Medulla oblongata (tissue), 1 donor: Measurements from ENCODE around the gene BTBD1.

Source experiments
- DNase-seq: peaks from one replicate; pipeline ENCODE4 v3.0.0-alpha.2; 2015; ENCODE audit errors: extremely low spot score

The BTBD1 gene

DNA sequence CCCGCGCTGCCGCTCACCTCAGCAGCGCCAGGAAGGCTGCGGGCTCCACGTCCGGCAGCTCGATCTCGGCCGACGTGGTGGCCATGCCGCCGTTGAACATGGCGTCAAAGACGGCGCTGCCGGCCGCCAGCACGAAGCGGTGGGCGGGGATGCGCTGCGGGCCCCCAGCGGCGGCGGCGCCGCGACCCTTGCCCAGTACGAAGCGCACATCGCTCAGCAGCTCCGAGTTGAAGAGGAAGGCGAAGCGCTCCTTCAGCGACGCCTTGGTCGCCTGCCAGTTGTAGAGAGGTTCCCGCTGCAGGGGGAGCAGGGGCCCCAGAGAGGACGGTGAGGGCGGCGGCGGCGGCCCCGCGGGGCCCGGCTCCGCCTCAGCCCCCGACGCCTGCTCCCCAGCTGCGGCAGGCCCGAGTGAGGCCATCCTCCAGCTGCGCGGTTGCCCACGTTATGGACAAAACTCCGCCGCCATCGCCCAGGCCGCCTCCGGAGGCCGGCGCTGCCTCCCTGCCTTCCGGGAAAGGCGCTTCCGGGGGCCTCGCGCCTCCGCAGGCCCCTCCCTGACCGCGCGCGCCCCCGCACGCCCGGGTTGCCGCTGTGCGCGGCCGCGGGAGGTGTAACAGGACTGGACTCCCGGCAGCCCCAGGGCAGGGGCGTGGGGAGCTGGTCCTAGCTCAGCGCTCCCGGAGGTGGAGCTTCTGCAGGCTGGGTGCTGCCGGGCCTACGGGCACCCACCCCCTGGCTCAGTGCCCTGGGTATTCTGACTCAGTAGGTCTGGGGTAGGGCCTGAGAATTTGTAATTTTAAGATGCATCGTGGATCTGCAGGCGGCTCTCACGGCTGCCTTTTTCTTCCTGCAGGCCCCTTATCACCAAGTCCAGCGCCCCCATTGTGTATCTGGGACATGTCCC lies at the start of gene BTBD1:
Gene BTBD1, minus strand, starts transcription at position 519 of the 904 bp plus-strand sequence. Its CDS starts 101 bp downstream, at position 418.
- DNase-seq, result peak; percentile 92

DNA sequence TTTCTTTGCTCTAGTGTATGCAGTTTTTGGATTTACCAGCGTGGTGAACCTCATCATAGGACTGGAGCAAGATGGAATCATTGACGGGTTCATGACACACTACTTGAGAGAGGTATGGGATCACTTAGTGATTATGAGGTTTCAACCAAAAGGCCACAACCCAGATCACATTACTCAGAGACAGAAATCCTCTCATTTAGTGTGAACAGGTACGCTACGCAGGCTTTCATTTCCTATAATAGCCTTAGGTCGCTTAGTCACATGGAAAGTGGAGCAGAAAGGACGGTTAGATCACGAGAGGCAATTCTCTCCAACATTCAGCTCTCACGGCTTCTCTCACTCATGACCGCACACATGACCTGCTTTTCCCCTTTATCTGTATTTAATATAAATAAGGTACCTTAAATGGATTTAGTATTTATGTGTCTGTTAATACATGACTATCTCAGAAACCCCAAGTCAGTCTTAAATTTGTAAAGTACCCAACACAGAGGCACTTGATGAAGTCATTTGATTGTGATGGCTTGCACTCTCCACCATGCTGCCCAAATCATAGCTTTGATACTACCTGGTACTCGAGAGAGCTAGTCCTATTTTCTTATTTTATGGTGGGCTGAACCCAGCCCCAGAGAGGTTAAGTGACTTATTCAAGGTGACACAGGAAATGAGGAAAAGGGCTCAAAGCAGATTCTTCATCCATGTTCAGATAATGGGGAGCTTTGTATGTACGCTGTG lies 48.9 kb upstream of the BTBD1 start:
- no peak for DNase-seq

DNA sequence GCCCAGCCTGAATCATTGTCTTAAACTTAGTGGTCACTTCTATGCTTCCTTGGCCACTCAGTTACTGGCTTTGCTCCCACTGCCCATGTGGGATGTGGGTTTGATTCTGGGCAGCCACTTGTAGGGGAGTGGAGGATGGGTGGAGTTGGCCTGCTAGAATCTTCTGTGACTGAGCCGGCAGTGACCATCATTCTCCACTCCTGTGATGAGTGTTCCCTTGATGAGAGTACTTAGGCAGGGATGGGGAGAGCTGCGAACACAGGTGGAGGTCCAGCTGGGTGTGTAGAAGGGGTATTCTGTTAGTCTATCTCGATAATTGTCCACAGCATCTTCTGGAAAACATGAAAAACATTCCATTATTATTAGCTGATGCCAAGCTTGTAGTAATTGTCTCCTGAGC lies 48.4 kb upstream of the BTBD1 start:
- no peak for DNase-seq

DNA sequence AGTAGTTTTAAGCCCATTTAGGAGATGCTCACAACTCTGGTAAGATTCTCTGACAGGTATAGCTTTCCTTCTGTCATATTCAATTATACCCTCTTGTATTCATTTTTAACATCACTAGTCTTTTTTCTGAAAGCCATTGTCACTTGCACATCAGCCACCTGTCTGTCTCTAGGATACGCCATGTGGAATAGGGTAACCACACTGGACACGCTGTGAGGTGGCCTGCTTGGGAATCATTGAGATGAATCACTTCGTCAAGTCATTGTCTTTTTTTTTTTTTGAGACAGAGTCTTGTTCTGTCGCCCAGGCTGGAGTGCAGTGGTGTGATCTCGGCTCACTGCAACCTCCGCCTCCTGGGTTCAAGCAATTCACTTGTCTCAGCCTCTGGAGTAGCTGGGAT lies 47.8 kb upstream of the BTBD1 start:
- DNase-seq, result no peak

DNA sequence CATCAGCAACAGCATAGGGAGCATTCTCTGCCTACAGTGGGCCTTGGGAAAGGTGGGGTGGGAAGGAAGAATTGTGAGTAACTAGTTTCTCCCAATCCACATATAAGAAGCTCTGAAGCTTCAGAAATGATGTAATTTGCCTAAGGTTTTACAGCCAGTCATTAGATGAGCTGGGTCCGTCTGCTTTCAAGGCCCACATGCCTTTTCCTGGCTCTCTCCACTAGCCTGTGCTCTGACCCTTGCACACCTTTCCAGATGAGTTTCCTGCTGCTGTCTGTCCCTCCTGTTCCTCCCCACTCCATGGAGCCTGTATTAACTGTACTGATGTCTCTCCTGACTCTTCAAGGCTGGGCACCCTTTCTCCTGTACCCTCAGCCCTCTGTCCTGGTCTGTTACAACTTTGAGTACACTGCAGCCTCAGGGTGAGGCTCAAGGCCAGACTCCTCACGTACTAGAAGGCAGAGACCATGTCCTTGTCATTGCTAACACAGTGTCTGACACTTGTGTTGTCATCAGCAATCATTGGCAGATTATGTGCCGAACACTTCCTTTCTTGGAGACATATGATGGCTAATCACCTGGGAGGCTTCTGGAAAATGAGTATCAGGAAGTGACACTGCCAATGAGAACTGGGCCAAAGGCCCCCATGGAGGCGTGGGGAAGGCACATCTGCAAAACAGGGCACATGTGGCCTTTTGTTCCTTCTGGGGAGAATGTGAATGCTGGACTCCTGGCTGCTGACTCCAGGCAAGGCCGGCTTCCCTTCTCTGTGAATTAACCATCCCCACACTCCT lies 47.0 kb upstream of the BTBD1 start:
- DNase-seq, result no peak

DNA sequence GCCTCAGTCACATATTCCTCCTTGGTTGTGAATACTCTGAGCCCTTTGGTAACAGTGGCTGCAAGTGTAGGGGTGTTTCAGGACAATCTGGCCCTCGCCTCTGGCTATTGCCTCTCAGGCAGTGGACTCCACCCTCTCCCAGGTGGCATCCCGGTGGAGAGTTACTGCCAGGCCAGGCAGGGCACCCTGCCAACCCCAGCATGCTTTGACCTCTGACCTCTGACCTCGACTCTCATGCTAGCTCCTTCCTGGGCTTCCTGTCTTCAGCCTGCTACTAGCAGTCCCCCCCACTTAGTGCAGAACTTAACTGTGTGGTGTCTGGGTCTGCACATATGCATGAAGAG lies 45.9 kb upstream of the BTBD1 start:
- DNase-seq, result no peak

DNA sequence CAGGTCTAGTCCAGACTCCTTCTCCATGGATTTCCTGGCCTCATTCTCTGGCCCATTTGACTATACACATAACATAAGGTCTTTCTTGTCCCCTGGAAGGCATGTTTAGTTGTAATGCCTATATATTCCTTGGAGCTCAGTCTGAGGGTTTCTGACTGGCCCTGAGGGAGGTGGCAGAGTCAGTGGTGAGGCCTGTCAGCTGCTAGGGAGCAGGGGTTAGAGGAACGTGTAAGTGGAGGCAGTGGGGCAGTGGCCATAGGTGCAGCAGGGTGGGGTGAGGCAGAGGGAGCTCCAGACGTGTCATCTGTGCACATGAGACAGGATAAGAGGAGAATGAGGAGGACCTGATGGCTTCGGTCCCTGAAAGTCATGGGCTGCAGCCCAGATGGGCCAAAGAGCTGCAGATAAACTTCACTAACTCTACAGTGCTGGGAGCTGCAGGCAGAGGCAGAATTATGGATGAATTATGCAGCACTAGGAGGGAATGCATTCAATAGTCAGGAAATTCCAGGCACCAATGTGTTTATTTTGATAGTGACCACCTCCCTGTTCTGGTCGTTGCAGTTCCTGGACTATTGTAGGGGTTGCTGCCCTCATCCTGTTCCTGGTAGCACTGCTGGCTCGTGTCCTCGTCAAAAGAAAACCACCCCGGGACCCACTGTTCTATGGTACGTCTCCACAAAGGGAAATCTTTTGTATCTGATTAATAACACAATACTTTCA lies 45.3 kb upstream of the BTBD1 start:
- DNase-seq, result no peak

DNA sequence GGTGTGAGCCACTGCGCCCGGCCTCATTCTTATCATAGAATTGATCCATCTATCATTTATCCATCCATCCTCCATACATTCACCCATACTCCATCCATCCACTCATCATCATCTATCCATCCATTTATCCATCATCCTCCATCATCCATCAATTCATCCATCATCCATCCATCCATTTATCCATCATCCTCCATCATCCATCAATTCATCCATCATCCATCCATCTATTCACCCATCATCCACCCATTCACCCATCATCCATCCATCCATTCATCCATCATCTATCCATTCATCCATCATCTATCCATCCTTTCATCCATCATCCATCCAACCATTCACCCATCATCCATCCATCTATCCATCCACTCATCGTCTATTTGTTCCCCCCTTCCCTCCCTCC lies 44.1 kb upstream of the BTBD1 start:
- DNase-seq, result no peak

DNA sequence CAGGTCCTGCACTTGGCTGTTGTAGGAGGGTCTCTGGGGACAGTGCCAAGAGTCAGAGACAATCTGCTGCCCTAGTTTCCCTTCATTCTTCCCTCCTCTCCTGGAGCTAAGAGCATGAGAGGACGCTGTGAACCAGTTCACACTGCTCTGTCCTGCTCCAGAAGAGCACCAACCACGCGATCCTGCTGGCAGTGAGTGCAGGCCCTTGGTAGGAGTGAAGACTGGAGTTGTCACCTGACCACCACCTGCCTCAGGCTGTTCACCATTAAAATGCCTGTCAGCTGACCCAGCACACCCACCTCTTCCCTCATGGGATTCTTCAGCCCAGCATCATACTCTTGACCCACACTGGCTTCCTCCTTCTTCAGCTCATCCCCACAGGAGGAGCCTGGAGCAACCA lies 43.3 kb upstream of the BTBD1 start:
- no peak for DNase-seq

DNA sequence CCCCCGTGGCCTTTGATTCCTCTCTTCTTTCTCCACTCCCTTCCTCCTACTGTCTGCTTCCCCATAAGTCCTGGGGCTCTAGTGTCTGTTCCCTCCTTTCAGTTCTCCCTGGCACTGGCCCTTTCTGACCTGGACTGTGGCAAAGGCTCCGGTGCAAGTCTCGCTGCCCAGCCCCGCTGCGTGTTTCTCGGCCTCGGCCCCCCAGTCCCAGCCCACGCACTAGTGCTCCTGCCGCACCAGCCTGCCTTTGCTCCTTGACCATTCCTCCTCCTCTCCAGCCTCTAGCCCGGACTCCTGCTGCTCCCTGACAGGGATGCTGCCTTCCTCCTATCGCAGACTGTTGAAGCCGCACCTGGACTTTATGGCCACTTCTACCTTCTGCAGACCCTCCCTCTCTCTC lies 42.5 kb upstream of the BTBD1 start:
- no peak for DNase-seq

DNA sequence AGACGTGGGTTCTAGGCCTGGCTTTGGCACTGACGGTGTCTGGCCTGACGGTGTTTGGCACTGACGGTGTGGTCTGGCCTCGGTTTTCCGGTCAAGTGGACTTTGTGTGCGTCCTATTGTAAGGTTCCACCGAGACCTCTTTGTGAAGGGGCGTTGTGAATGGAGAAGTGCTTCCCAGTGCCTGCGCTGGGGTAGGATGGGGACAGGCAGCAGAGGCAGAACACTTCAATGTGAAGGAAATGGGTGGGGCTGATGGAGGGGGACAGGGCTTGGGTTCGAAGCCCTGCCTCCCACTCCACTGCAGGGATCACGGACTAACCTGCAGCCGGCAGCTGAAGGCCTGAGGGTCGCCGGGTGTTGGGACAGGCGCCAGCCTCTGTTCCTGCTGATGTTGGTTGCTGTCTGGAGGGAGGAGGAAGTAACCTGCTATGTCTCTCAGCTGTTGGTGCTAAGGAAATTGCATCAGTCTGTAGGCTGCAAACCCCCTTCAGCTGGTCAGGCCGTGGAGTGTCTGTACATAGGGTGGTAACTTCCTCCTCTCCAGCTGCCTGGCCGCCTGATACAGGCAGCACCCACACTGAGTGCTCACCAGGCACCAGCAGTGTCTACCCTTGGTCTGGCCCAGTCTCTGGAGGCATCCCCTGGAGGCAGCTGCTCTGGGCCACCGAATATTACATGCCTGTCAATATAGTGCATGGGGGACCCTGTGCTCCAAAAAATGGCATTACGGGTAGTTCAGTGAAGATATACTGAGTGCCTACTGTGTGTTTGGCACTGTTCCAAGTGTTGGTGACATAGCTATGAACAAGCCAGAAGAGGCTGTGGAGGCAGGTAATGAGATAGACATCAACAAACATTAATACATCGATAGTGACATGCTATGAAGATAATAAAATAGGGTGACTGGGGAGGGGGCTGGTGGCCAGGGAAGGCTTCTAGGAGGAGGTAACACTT lies 41.5 kb upstream of the BTBD1 start:
- peak; percentile 78 for DNase-seq

DNA sequence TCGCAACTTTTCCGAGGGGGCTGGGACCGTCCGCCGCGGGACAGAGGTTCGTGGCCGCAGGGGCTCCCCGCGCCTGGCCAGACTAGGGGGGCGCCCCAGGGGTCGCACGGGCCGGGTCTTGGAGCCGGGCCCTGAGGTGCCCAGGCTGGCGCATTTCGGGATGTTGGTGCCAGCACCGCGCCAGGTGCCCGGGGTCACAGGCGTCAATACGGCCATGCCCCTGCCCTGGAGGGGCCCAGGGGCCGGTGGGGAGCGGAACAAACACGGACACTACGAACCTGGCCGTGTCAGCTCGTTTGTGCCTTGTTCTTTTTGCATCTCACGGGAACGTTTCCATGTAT lies 40.8 kb upstream of the BTBD1 start:
- DNase-seq, result no peak

DNA sequence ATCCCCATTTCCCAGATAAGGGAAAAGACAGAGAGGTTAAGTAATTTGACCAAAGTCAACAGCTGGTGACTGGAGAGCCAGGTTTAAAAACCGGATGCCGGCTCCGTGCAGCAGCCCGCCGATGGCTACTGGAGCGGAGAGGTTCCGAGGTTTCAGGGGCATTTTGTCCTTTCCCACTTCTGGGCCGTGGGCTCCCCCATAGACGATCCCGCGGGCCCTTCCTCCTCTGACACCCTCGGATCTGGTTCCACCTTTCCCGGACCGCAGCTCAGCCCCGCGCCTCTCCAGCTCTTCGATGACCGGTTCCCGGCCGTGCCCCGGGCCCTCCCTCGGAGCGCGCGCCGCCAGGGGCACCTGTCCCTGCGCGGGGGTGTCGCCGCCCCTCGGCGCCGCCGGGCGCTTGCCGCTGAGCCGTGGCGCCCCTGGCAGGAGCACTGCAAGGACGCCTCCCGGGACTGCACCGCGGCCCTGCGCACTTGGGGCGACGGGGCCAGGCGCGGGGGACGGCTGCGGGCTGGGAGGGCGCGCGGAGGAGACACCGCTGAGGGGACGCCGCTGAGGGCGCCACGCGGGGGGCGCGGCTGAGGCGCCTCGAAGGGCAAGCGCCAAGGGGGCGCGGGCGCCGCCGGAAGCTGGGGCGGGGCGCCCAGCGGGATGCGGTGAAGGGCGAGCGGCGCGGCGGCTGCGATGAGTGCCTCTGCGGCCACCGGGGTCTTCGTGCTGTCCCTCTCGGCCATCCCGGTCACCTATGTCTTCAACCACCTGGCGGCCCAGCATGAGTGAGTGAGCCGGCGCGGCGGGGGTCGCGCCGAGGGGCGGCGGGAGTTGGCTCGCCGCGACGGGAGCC lies 40.2 kb upstream of the BTBD1 start, which contains the start of gene TM6SF1:
Gene TM6SF1, plus strand, starts transcription at position 652 of the 847 bp plus-strand sequence. Its CDS starts 36 bp downstream, at position 688.
- DNase-seq, result no peak

DNA sequence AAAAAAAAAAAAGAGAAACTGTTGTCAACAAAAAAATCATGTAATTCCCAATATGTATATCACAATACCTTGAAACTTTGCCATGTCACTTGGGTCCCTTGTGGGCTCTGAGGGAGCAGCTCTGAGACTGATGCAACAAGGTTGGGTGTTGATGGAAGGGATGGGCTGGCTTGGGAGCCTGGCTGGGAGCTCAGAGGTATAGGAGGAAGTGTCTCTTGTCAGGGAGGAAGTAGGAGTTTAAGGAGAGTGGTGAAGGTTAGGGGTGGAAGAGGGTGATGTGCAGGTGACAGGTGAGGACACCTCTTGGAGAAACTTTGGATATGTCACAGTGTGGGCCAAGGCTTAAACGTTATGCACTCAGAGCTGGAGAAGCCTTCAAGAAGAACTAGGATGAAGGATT lies 38.4 kb upstream of the BTBD1 start:
- no peak for DNase-seq

DNA sequence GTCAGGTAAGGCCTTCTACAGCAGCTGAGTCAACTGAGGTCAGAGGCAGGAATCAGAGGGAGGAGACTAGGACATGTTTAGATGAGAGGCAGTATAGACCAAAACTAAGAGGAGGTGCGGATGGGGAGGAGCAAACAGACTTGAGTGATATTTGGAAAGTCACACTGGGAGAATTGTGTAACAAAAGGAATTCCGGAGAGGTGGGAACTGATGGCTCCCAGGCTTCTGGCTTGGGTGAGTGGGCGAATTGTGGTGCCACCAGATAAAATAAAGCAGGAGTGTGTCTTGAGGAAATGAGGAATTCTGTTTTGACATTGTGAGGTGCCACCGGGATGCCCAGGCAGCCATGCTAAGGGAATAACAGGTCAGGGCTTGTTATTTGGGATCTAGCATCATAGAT lies 37.1 kb upstream of the BTBD1 start:
- DNase-seq, result no peak

DNA sequence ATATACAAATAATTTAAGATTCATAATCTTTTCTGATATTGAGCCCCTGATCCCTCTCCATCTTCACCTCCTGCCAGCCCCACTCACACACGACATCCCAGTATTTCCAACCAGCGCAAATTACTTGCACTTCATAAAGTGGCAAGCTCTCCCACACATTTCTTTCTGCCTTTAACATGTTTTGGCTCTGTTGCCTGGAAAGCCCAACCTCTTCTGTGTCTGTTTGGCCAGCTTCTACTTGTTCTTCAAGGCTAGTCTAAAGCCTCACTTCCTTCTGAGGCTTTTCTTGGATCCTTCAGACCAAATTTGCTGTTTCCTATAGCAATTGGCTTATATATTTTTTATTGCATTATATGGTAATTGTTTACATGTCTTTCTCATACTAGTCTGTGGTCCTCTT lies 35.3 kb upstream of the BTBD1 start:
- no peak for DNase-seq

DNA sequence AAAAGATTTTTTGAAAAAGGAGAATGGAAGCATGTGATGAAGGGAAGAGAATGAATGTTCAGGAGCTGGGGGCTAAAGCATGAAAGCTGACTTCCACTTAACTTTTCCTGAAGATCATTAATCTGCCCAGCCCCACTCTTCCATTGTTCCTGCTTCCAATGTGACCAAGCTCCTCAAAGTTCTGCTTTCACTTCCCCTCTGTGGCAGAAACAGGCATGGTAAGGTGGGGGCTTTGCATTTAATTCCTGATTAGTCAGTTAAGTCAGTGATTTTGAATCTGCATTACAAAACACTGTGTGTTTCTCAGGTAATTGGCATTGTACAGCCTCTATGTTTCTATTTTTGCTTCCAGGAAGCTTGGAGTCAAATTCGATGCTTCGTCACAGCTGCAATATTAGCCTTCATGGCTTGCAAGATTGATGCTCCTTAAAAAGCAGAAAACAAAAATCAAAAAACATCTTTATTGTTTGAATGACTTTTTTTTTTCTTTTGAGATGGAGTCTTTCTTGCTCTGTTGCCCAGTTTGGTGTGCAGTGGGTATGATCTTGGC lies 33.1 kb upstream of the BTBD1 start:
- peak; percentile 76 for DNase-seq

DNA sequence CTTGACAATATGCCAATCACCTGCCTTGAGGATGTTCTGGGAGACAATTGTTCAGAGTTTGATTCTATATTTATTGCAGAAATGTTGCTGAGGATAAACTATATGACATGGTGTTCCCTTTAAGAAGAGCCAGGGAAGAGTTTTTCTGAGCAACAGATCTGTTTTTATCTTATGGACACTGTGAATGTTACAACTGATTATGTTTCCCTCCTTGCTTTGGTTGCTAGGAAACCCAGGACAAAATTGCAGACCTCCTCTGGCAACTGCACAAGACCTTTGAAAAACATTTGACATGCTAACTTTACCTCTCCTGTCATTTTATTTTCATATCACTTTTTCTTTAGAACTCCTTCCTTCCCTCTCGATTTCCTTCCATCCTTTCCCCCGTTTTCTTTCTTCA lies 32.2 kb upstream of the BTBD1 start:
- DNase-seq, result no peak

DNA sequence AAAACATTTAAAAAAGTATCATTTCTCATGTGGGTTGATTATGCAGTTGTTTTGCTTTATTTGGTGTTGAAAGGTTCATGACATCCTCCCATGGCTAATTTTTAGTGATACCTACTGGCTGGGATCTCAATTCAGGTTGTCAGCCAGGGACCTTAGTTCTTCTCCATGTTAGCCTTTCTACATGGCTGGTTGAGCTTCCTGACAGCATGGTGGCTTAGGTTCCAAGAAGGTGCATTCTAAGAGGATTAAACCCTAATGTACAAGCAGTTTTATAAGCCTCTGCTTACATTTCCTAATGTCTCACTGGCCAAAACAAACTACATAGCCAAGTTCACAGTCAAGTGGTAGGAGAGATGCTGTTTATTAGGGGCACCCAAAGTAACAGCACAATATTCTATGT lies 31.0 kb upstream of the BTBD1 start:
- no peak for DNase-seq
